Pancreas (tissue), 10 donors: ENCODE results near the gene VWA3B. TPM values are rescaled to one million over a fixed set of nuclear protein-coding genes. Genes with fewer than 3 reads are reported as not detected.
A peak's percentile ranks its signal among the peaks of the same experiment; 100 is the strongest.

Source experiments
- ATAC-seq, 4 donors: fragments of 200-7000 bp; cut with Tn5 transposase; one replicate each; pipeline versions ENCODE4 v1.8.0 to v1.9.1; 2020; ENCODE audit warnings: mild to moderate bottlenecking in 4 of 4, moderate library complexity in 4 of 4
- DNase-seq, 6 donors: peaks; one replicate each; pipeline ENCODE4 v3.0.0-alpha.2; 2020
- FAIRE-seq: peaks from 2 replicates; lab custom pipeline; 2012; peaks lifted over from hg19 to GRCh38; lab: Jason Lieb, UNC
- H3K27ac ChIP-seq, 4 donors: fragments of 200-600 bp; sonication (generic); 1 replicate in 3 of 4; 2 replicates in 1 of 4; pipeline versions ENCODE4 v1.5.0 to v1.8.0; 2020
- H3K27me3 ChIP-seq, 4 donors: fragments of 200-600 bp; one replicate each; pipeline ENCODE4 v1.8.0; 2021
- H3K36me3 ChIP-seq, 3 donors: fragments of 200-600 bp; sonication (generic) in 1 of 3; one replicate each; pipeline versions ENCODE4 v1.5.0 to v1.8.0; 2020 to 2021
- H3K4me1 ChIP-seq, 3 donors: fragments of 200-600 bp; one replicate each; pipeline ENCODE4 v1.8.0; 2021
- H3K4me3 ChIP-seq, 4 donors: fragments of 200-600 bp; sonication (generic) in 2 of 4; one replicate each; pipeline versions ENCODE4 v1.5.0 to v1.8.0; 2020 to 2021
- H3K9me3 ChIP-seq, 4 donors: fragments of 200-600 bp; one replicate each; pipeline ENCODE4 v1.8.0; 2021
- CTCF ChIP-seq, 4 donors: fragments of 200-600 bp; sonication (generic) in 3 of 4; IDR thresholded peaks; one replicate each; pipeline versions ENCODE4 v1.5.0 to v1.8.0; 2021; ENCODE audit warnings: antibody characterized with exemption in 4 of 4
- WGBS, 2 donors: extraction: QIAGEN DNeasy Blood & Tissue Kit; methylation state at CpG; one replicate each; pipeline ENCODE4 v1.1.7; 2013; 5-methylcytosine and 5-hydroxymethylcytosine counted together
- intact Hi-C, 3 donors: fragments of 100-400 bp; cut with DNase I; formaldehyde crosslinking; loops; one replicate each; pipeline versions ENCODE4 v1.11.1 to v1.14.2; 2022
- polyA plus RNA-seq, 2 donors: library from polyadenylated mRNA; stranded (reverse); fragments of 200-250 nt; gene quantifications; one replicate each; pipeline ENCODE4 v1.2.3, GENCODE V29; 2013
- total RNA-seq, 6 donors: library from RNA; stranded (reverse); fragmentation: NEBNext Ultra II Directional in 4 of 6; extraction: Animal tissue kit (Norgen Biotek cat#: 25700) in 4 of 6; gene quantifications; one replicate each; pipeline versions ENCODE4 v1.2.1 to v1.2.4, GENCODE V29; 2021 to 2023
- donor health status: healthy with polysubstance abuse.
- donor health status: DM: no; HTN: no; CAD: no; lungs with moderate emphysema.
- donor health status: DM: no; HTN: no; CAD: no.
- donor health status: control.
- donor health status: control.
- donor health status: Bipolar disorder and iron deficiency.
- donor health status: DM: yes; HTN: yes; CAD: no.
- donor health status: DM: no; HTN: no; CAD: no.
- donor health status: DM: no; HTN: no; CAD: no.
- donor health status: DM: yes; HTN: yes; CAD: no.

Gene VWA3B
- total and polyA plus RNA-seq, 8 donors, result 0.04 to 0.24 (median 0.07) TPM; not detected in 5

GRCh38 chr2:98293931-98294687 is 207.1 kb downstream of the VWA3B start:
- intact Hi-C loops, result no loop called here
- Histone ChIP-seq H3K36me3 (no peaks in the 10 kb centered on the region), H3K27me3 (no peaks in the 10 kb centered on the region), H3K27ac (no peak overlapping the region), H3K9me3 (no peaks in the 10 kb centered on the region), H3K4me3 (no peak overlapping the region), H3K4me1 (peaks cover 0 to 7% (median 5%) of the 10 kb centered on the region in 3 donors)
- ATAC-seq (peak in 1 of 4 donors; percentile 35), DNase-seq (no peak), FAIRE-seq (no peak)
- 75 to 77% methylated on average over 12 of the region's 12 CpGs for WGBS, 2 donors
- TF ChIP-seq CTCF (IDR thresholded peaks at IDR 0.05), result no peak

- intact Hi-C loops, result no loop called here
- H3K36me3 ChIP-seq, result no peaks in the 10 kb centered on the region
- no peak for TF ChIP-seq CTCF (IDR thresholded peaks at IDR 0.05)
- H3K27ac ChIP-seq, result no peak overlapping the region
- H3K4me1 ChIP-seq, result peaks cover 0 to 7% (median 5%) of the 10 kb centered on the region in 3 donors
- no peak for DNase-seq
- ATAC-seq, result no peak
- H3K9me3 ChIP-seq, result no peaks in the 10 kb centered on the region
- FAIRE-seq, result no peak
- H3K4me3 ChIP-seq, result no peak overlapping the region
- 66 to 81% methylated on average over 6 of the region's 6 CpGs for WGBS, 2 donors
- H3K27me3 ChIP-seq, result no peaks in the 10 kb centered on the region
These were observed 207.7 kb downstream of the VWA3B start for GRCh38 chr2:98294711-98295110.

- H3K36me3 ChIP-seq, result no peaks in the 10 kb centered on the region
- no peaks in the 10 kb centered on the region for H3K27me3 ChIP-seq
- H3K4me1 ChIP-seq, result peaks cover 0 to 7% (median 5%) of the 10 kb centered on the region in 3 donors
- TF ChIP-seq CTCF (IDR thresholded peaks at IDR 0.05), result no peak
- WGBS, 2 donors, result 83 to 89% methylated on average over 5 of the region's 5 CpGs
- no peak overlapping the region for H3K27ac ChIP-seq
- FAIRE-seq (no peak), ATAC-seq (no peak), DNase-seq (no peak)
- intact Hi-C loops, result no loop called here
- H3K9me3 ChIP-seq, result no peaks in the 10 kb centered on the region
- no peak overlapping the region for H3K4me3 ChIP-seq
These were observed 208.3 kb downstream of the VWA3B start for GRCh38 chr2:98295275-98295674.

- no peak for FAIRE-seq
- no peak for DNase-seq
- TF ChIP-seq CTCF (IDR thresholded peaks at IDR 0.05), result no peak
- intact Hi-C loops, result no loop called here
- no peaks in the 10 kb centered on the region for H3K36me3 ChIP-seq
- H3K27me3 ChIP-seq, result no peaks in the 10 kb centered on the region
- 54% methylated on average over 9 of the region's 9 CpGs for WGBS, 2 donors
- H3K4me1 ChIP-seq, result peaks cover 0 to 7% (median 5%) of the 10 kb centered on the region in 3 donors
- peak in 3 of 4 donors; percentile 21 to 70 (median 49) for ATAC-seq
- no peak overlapping the region for H3K4me3 ChIP-seq
- H3K27ac ChIP-seq, result no peak overlapping the region
- H3K9me3 ChIP-seq, result no peaks in the 10 kb centered on the region
These were observed 208.9 kb downstream of the VWA3B start for GRCh38 chr2:98295721-98296414.
